GM11168 (cell line): Measurements from ENCODE around the gene PATL1.
"Not testable (repeated sequence)": the region's sequence is repeated elsewhere in the genome, so short reads cannot be mapped to it uniquely, and the experiment has no call there.

Source experiments
- in situ Hi-C: fragments of 300-500 bp; cut with MboI; formaldehyde crosslinking; loops from one replicate; pipeline ENCODE4 v1.12.0; 2022; ENCODE audit warnings: low sequenced_read_pairs; ENCODE audit not compliant: unreplicated experiment

PATL1 gene

DNA sequence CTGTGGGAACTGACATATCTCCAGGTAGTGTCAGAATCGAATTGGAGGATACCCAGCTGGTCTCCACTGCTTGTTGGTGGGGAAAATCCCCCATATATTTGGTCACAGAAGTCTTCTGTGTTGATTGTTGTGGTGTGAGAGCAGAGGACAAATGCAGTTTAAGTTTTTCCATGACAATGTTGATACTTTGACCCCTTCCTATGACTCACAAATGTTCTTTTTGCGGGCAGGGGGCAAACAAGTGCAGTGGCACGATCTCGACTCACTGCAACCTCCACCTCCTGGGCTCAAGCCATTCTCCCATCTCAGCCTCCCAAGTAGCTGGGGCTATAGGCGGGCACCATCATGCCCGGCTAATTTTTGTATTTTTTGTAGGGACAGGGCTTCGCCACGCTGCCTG lies 7.4 kb upstream of the PATL1 start:
- in situ Hi-C loops: loop anchor here (25.0 kb wide), 1 partner anchor 414 kb away; no protein-coding TSS in a partner anchor

DNA sequence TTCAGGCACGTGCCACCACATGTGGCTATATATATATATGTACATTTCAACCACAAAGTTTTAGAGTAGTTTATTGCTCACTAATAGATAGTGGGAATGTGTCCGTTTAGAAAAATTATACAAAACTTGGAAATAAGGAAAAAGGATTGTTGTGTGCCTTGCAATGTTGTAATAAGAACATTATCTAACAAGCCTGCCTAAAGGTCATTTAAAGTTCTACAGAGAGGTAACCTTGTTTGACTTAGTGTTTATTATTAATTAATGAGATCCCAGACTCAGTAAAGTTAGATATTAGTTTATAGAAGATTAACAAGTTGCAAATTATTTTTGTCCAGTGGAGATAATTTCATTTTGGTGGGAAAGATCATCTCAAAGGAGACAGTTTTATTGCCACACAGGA lies 5.5 kb upstream of the PATL1 start:
- in situ Hi-C loops: no loop called here

DNA sequence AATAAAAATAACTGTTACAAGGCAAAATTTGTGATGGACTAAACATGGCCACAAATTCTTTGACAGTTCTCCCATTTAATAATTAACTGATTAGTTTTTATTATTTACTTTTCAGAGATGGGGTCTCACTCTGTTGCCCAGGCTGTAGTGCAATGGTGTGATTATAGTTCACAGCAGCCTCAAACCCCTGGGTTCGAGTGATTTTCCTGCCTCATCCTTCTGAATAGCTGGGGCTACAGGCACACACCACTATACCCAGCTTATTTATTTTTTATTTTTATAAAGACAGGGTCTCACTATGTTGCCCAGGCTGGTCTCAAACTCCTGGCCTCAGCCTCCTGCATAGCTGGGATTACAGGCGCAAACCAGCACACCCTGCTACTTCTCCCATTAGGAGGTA lies 4.5 kb upstream of the PATL1 start:
- in situ Hi-C loops: no loop called here

DNA sequence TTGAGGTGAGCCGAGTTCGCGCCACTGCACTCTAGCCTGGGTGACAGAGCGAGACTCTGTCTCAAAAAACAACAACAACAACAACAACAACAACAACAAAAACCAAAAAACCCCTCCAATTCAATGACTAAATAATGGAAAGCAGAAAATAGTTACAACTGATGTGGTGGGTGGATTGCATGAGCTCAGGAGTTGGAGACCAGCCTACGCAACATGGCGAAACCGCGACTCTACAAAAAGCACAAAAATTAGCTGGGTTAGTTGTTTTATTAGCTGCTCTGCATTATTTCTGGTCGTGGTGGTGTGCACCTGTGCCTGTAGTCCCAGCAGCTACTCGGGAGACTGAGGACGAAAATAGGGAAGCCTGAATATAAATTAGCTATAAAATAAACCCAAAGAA lies 2.6 kb upstream of the PATL1 start:
- in situ Hi-C loops: no loop called here

DNA sequence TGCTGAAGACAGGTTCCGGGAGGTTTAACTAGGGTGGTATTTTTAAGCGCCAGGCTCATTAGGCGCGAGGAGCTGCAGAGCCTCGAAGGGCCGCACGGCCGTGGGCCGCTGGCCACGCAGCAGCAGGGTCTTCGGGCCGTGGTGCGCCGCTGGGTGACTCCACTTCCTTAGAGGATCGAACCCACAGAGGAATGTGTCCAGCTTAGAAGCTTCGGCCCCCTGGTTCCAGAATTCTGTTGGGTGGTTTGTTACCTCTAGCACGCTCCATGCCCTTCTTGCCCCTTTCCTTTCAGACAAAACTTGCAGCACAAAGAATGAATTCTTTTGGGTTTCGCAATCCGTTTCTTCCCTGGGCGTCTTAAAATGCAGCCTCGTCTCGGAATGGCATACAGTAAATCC lies 773 bp upstream of the PATL1 start:
- in situ Hi-C loops: loop anchor here (10.0 kb wide), 1 partner anchor 115 kb away; no protein-coding TSS in a partner anchor

DNA sequence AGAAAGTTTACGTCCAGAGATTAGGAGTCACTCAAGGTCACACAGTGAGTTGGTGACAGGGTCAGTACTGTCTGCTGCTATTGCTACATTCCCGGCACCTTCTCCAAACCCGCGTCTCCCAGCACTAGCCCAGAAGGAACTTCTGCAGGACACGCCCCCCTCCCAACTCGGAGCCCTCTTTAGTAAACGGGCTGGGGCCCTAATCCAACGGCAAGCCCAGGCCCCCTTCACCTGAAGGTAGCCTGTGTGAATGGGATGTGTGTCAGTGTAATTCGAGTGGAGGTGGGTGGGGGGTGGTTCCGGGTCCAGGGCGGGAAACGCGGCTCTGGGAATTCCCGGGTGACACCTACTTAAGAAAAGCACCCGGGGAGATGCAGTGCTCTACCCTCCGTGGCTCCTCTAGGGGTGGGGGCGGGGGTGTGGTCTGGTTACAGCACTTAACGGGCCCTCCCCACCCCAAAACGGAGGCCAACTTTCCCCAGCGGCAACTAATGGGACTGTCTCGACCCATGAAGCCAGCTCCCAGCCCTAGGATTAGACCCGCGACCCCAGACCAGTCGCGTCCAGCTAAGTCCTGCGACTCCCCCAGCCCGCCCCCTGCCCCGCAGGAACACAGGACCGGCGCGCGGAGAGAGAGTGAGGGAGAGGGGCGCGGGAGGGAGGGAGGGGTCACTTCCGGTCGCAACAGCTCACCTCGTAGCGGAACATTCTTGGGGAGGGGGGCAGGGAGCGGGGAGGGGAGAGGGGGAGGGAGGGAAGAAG lies 468 bp downstream of the PATL1 start:
- in situ Hi-C loops: loop anchor here (10.0 kb wide), 1 partner anchor 114 kb away; no protein-coding TSS in a partner anchor

DNA sequence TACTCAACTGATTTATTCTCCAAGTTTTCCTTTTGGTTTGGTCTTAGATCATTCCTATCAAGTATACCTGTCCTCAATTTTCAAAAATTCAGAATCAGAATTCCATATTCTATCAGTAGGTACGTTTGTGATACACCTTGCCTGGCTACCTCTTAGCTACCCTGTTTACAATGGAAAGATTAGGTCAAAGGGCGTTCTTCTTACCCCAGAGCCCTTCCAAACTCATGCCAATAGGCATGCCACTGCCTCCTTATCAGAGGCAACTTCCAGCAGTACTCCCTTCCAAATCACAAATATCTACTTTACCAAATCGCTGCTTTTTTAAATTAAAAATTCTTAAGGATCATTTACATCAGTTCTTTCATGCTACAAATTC lies 1.0 kb downstream of the PATL1 start:
- in situ Hi-C loops: loop anchor here (10.0 kb wide), 1 partner anchor 113 kb away; no protein-coding TSS in a partner anchor

DNA sequence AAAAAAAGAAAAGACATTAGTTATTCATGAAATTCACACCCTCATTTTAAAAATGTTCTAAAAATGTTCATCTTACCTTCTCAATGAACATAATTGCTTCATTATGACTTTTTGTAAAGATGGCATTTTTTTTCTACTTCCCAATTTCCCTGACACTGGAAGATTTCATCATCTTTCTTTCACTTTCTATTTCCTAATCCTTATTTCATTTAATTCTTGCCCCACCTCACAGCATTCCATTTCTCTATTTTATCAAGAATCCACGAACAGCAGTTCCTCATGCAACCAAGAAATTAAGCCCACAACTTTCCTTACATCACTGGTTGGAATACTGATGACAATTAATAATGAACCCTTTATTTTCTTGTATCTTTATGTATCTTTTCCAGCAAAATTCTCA lies 1.9 kb downstream of the PATL1 start:
- in situ Hi-C loops: loop anchor here (10.0 kb wide), 1 partner anchor 112 kb away; no protein-coding TSS in a partner anchor

DNA sequence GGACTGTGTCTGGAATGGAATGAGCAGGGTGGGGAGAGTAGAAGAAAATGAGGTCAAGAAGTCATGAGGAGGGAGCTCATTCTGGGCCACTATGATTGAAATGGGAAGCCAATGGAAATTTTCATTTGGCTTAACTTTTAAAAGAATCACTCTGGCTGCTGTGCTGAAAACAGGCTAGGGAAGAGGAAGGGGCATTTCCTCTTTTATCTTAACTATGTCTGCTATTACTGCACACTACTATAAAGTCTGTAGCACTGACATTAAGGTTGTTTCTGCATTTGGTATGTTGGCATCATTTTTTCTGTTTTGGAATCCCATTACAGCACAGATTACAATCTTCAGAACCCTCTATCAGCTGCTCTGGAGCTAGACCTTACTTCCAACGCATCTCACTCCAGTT lies 8.2 kb downstream of the PATL1 start:
- in situ Hi-C loops: loop anchor here (10.0 kb wide), 1 partner anchor 106 kb away; no protein-coding TSS in a partner anchor

DNA sequence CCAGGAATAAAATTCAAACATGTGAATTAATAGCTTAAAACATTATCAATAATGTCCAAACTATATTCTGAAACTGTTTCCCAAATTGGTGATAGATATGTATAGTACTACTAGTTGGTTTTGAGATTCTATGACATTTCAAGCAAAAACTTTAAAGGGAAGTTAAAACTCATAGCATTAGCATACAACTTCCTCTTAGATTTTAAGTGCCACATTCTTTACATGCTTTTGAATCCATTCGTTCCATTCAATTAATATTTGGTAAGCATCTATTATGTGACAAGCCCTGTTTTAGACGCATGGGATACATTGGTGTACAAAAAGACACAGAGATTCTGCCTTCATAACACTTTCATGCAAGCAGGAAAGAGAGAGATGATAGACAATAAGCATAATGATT lies 8.9 kb downstream of the PATL1 start:
- in situ Hi-C loops: loop anchor here (10.0 kb wide), 1 partner anchor 105 kb away; no protein-coding TSS in a partner anchor

DNA sequence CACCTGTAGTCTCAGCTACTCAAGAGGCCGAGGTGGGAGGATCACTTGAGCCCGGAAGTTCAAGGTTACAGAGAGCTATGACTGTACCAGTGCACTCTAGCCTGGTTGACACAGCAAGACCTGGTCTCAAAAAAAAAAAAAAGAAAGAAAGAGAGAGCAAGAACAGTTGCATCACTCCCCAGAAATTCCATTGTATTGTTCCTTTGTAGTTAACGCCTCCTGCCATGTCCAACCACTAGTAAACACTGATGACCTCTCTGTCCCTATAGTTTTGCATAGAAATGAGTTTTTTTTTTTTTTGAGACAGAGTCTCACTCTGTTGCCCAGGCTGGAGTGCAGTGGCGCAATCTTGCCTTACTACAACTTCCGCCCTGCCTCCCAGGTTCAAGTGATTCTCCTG lies 10.8 kb downstream of the PATL1 start:
- in situ Hi-C loops: no loop called here

DNA sequence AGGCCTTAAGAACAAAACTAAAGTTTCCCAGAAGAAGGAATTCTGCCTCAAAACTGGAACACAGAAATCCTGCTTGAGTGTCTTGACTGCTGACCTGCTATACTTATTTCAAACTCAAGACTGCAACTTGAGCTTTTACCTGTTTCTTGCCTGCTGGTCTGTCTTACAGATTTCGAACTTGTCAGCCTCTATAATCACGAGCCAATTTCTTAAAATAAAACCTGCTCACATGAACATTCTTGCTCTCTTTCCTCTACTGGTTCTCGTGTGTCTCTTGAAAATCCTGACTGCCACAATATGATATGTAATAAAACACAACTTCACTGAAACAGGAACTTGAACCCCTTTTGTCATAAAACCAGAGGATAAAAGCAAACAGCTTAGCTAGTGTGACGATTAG lies 13.9 kb downstream of the PATL1 start:
- in situ Hi-C loops: no loop called here

DNA sequence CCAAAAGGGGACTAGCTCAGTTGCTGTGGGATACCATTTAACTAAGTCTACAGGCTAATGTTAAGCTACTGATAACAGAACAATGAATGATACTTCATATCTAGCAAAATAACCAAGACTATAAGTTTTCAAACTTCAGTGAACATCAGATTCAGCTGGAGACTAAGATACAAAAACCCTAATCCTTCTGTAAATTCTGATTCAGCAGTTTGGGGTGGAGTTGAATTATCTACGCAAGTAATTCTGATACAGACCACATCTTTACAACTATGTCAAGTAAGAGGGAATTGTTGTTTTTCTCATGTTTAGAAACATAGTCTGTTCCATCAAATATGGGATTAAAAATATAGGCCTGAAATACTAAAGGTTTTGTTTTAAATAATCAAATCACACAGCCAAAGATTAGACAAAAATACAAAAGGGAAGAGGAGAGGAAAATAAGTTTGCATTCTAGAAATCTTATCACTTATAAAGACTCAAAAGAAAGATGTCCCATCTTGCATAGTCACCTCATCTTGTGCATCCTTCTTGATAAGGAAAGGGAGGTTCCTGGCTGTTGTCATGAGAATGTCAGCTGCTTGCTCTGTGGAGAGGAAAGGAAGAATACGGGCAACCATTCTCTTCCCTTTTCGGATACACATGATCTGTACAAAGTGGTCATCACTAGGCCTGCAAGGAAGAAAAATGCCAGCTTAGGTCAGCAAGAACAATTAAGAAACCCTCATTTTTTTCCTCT lies 21.4 kb downstream of the PATL1 start:
- in situ Hi-C loops: no loop called here

DNA sequence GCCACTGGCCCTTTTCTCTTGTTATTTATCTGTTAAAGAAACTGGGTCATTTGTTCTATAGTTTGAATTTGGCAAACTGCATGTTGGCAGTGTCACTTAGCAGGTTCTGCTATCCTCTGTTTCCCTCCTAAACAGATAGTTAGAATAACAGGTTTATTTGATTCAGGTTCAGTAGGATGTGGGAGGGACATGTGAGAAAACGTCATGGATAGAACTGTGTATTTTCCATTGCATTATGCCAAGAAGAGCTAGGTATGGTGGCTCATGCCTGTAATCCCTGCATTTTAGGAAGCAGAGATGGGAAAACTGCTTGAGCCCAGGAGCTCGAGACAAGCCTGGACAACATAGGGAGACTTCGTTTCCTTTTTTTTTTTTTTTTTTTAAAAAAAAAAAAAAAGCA lies 24.3 kb downstream of the PATL1 start:
- in situ Hi-C loops: no loop called here

DNA sequence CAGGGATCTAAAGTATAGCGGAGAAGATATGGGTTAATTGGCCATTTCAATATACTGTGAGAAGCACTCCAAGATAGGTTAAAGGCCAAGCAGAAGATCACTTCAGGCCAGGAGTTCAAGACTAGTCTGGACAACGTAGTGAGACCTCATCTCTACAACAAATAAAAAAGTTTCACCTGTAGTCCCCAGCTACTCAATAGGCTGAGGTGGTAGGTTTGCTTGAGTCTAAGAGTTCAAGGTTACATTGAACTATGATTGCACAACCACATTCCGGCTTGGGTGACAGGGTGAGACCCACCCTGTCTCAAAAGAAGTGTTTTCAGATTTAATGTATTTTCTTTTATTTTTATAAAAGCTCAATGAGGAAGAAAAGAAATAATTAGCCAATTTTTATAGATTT lies 25.4 kb downstream of the PATL1 start:
- in situ Hi-C loops: no loop called here

DNA sequence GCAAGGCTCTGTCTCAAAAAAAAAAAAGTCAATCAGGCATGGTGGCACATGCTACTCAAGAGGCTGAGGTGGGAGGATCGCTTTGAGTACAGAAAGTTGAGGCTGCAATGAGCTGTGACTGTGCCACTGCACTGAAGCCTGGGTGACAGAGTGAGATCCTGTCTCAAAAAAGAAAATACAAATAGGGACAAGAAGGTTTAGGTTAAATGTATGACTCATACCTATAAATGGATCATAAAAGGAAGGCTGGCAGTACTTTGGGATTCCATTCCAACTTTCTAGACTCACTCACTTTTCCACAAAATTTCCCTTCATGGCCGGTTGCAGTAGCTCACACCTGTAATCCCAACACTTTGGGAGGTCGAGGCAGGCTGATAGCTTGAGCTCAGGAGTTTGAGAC lies 27.7 kb downstream of the PATL1 start:
- in situ Hi-C loops: no loop called here

DNA sequence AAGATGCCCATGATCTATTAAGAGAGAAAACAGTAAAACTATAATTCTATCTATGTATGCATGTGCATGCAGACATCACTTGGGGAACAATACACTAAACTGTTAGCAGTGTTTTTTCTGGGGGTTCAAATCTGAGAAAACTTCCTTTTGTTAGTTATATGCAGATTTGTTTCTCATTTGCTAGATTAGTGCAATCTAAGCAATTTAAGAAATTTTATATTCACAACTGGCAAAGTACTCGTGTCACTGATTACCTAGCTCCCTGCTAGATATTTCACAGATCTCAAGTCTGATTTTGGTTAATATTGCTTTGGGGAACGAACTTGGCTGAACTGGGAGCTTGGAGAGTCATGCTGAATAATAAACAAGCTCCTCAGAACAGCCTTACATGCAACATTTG lies 38.3 kb downstream of the PATL1 start:
- in situ Hi-C loops: no loop called here

DNA sequence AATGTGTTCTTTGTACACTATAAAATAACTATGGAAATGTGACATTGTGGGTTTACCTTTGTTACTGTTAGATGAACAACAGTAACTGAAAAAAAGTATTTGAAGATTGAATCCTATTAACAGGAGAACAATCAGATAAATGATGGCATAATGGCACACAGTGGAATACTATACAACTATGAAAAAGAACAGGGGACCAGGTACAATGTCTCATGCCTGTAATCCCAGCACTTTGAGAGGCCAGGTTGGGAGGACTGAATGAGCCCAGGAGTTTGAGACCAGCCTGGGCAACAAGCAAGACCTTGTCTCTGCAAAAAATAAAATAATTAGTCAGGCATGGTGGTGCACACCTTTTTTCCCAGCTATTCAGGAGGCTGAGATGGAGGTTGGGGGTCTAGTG lies 38.8 kb downstream of the PATL1 start:
- in situ Hi-C loops: no loop called here

DNA sequence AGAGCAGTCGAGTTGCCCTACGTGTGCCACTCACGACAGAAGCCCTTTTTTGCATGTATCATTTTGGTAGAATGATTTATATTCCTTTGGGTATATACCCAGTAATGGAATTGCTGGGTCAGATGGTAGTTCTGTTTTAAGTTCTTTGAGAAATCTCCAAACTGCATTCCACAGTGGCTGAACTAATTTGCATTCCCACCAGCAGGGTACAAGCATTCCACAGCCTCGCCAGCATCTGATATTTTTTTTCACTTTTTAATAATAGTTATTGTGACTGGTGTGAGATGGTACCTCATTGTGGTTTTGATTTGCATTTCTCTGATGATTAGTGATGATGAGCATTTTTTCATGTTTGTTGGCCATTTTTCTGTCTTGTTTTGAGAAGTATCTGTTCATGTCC lies 41.9 kb downstream of the PATL1 start:
- in situ Hi-C loops: not testable (repeated sequence)

DNA sequence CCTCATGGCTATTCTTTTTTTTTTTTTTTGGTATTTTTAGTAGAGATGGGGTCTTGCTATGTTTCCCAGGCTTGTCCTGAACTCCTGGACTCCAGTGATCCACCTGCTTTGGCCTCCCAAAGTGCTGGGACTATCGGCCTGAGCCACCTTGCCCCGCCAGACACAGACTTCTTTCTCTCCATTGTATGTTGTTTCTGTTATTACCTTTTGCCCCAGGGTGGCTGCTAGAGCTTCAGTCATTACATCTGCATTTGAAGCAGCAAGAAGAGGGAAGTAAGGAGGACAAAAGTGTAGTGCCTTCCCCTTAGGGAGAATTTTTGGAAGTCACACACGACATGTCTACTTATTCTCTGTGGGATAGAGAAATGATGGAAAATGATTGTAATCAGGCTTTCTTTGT lies 43.1 kb downstream of the PATL1 start:
- in situ Hi-C loops: no loop called here

DNA sequence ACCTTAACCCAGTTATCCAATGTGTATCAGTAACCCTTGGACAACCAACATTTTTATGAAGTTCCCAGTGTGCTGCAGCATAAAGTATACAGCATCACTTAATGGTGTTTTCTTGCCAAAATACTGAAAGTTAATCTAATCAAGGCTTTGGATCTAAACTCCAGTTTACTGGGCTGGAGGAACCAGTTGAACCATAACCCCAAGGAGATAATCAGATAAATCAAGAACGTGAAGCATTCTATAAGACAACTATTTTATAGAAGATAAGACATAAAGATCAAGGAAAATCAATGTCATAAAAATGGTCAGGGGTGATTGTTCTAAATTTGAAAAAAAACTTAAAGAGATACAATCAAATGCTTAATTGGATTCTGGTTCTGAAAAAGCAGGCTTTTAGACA lies 51.0 kb downstream of the PATL1 start:
- in situ Hi-C loops: no loop called here
